ENCODE data around the gene E2F7. TPM values are rescaled to one million over a fixed set of nuclear protein-coding genes. Genes with fewer than 3 reads are reported as not detected.
"Not testable (repeated sequence)": the region's sequence is repeated elsewhere in the genome, so short reads cannot be mapped to it uniquely, and the experiment has no call there.

E2F7 gene
- total and polyA plus RNA-seq, 2 experiments from 2014 or later: 1.8 to 3.7 TPM

DNA sequence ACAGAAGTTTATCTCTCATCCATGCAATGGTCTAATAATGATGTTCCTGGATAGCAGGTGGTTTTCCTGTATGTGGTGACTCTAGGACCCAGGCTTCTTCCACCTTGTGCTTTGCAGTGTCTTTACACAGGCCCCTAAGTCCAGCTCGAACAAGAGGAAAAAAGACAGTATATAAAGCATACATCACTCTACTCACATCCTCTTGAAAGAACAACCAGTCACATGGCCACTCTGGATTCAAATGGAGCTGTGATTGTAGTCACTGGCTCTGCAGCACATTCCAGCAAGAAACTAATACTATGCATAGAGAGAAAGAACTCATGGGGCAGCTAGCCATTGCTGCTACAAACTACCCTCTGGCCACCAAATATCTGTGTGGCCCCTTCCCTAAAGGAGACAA lies 11.5 kb upstream of the E2F7 start:
- no peaks in the 10 kb centered on the region for H3K9me3 ChIP-seq (ENCODE audit: low read depth)
- H3K27ac ChIP-seq: no peak overlapping the region
- TF ChIP-seq, protein P1, sequence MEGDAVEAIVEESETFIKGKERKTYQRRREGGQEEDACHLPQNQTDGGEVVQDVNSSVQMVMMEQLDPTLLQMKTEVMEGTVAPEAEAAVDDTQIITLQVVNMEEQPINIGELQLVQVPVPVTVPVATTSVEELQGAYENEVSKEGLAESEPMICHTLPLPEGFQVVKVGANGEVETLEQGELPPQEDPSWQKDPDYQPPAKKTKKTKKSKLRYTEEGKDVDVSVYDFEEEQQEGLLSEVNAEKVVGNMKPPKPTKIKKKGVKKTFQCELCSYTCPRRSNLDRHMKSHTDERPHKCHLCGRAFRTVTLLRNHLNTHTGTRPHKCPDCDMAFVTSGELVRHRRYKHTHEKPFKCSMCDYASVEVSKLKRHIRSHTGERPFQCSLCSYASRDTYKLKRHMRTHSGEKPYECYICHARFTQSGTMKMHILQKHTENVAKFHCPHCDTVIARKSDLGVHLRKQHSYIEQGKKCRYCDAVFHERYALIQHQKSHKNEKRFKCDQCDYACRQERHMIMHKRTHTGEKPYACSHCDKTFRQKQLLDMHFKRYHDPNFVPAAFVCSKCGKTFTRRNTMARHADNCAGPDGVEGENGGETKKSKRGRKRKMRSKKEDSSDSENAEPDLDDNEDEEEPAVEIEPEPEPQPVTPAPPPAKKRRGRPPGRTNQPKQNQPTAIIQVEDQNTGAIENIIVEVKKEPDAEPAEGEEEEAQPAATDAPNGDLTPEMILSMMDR (IDR thresholded peaks at IDR 0.05; ENCODE audit: low read depth, low read length): no peak
- no peaks in the 10 kb centered on the region for H3K4me1 ChIP-seq (ENCODE audit: low read depth)
- no peak for DNase-seq (ENCODE audit: low read depth in 1 of 2, low spot score in 1 of 2)
- H3K27me3 ChIP-seq: no peaks in the 10 kb centered on the region
- H3K4me3 ChIP-seq: no peak overlapping the region
- H3K36me3 ChIP-seq: no peaks in the 10 kb centered on the region

DNA sequence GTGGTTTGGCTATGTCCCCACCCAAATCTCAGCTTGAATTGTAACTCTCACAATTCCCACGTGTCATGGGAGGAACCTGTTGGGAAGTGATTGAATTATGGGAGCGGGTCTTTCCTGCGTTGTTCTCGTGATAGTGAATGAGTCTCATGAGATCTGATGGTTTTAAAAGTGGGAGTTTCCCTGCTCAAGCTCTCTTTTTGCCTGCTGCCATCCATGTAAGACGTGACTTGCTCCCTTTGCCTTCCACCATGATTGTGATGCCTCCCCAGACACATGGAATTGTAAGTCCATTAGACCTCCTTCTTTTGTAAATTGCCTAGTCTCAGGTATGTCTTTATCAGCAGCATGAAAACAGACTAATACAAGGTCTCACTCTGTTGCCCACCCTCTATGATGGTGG lies 8.5 kb upstream of the E2F7 start:
- H3K9me3 ChIP-seq (ENCODE audit: low read depth); H3K4me3 ChIP-seq; H3K27ac ChIP-seq; H3K36me3 ChIP-seq; DNase-seq (ENCODE audit: low read depth in 1 of 2, low spot score in 1 of 2); H3K4me1 ChIP-seq (ENCODE audit: low read depth); H3K27me3 ChIP-seq: not testable (repeated sequence)

GRCh38 chr12:77072833-77073495 lies 7.6 kb upstream of the E2F7 start:
- H3K4me3 ChIP-seq: no peak overlapping the region
- H3K27me3 ChIP-seq: no peaks in the 10 kb centered on the region
- TF ChIP-seq, protein P1 (IDR thresholded peaks at IDR 0.05; ENCODE audit: low read depth, low read length): no peak
- H3K36me3 ChIP-seq: no peaks in the 10 kb centered on the region
- no peak for DNase-seq (ENCODE audit: low read depth in 1 of 2, low spot score in 1 of 2)
- H3K9me3 ChIP-seq (ENCODE audit: low read depth): no peaks in the 10 kb centered on the region
- no peak overlapping the region for H3K27ac ChIP-seq
- no peaks in the 10 kb centered on the region for H3K4me1 ChIP-seq (ENCODE audit: low read depth)

DNA sequence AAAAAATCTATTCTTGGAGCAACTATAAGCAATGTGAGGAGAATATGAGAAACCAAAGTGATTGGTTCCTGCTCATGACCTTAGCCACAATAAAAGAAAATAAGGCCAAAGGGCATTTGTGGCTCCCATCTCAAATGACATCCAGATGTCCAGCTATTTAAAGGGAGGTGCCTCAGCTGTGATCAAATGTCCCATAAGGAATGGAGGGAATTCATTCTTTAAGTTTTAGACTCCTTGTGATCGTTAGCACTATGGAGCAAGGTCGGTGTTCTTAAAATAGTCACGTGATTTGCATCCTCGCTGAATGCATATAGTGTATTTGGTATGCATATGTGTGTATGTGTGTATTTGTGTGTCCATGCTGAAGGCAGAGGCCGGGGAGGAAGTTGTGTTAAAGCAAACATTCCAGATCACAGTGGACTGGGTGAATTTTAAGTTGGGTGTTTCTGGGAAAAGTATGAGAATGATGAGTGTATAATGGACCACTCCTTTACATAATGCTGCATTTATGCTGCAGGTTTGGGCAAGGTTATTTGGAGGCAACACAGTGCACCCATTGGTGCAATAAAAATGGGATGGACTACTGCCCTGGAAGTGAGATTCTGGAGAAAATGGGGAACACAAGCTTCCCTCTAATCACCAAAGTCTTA lies 5.6 kb upstream of the E2F7 start:
- H3K27me3 ChIP-seq: no peaks in the 10 kb centered on the region
- H3K36me3 ChIP-seq: no peaks in the 10 kb centered on the region
- H3K9me3 ChIP-seq (ENCODE audit: low read depth): no peaks in the 10 kb centered on the region
- no peak overlapping the region for H3K4me3 ChIP-seq
- TF ChIP-seq, protein P1 (IDR thresholded peaks at IDR 0.05; ENCODE audit: low read depth, low read length): no peak
- H3K4me1 ChIP-seq (ENCODE audit: low read depth): no peaks in the 10 kb centered on the region
- H3K27ac ChIP-seq: no peak overlapping the region
- DNase-seq (ENCODE audit: low read depth in 1 of 2, low spot score in 1 of 2): no peak

DNA sequence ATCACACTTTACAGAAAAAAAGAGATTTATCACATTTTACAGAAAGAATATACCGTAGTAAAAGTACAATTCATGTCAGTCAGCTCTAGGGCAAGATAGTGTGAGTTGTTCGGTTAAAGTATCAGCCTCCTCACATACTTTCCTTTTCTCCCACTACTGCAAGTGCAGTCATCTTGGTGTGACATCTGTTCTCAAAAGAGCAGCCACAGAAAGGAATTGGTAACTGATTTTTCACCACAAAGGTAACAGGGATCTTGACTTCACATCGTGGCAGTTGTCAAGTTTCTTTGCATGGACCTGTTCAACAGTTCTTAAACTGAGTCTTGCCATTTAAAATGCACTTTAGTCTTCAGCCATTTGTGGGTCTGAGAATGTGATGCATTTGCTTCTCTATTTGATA lies 5.0 kb upstream of the E2F7 start:
- Histone ChIP-seq H3K4me1 (ENCODE audit: low read depth) (no peaks in the 10 kb centered on the region), H3K36me3 (no peaks in the 10 kb centered on the region), H3K27ac (no peak overlapping the region), H3K27me3 (no peaks in the 10 kb centered on the region), H3K9me3 (ENCODE audit: low read depth) (no peaks in the 10 kb centered on the region), H3K4me3 (no peak overlapping the region)
- DNase-seq (ENCODE audit: low read depth in 1 of 2, low spot score in 1 of 2): no peak
- TF ChIP-seq, protein P1 (IDR thresholded peaks at IDR 0.05; ENCODE audit: low read depth, low read length): no peak

DNA sequence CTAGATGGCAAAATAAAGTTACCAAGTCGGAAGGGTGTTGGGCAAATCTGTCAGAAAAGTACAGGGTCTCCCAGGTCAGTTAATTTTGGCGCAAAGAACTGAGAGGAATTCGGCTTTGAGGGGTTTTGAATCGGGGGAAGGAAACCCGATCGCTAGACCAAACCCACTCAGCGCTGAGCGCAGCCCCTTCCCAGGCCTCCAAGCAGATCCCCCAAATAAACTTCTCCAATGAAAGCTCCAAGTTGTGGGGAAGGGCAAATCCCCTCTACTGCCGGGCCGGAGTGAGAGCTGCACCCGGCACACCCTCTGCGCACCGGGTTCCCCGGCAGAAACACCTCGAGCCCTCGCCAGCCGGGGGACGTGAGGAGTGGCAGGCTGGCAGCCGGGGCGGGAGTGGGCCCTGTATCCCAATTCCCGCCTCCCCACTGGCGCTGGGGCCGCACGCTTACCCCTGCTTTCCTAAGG lies 441 bp downstream of the E2F7 start:
- TF ChIP-seq, protein P1 (IDR thresholded peaks at IDR 0.05; ENCODE audit: low read depth, low read length): no peak

More for the DNA sequence above, 441 bp downstream of the E2F7 start:
- Histone ChIP-seq H3K4me3 (peak overlapping the region; percentile 59), H3K4me1 (ENCODE audit: low read depth) (no peaks in the 10 kb centered on the region), H3K36me3 (no peaks in the 10 kb centered on the region), H3K27me3 (no peaks in the 10 kb centered on the region), H3K9me3 (ENCODE audit: low read depth) (no peaks in the 10 kb centered on the region), H3K27ac (peak overlapping the region; percentile 24)
- no peak for DNase-seq (ENCODE audit: low read depth in 1 of 2, low spot score in 1 of 2)

All from cardiac muscle cell (in vitro differentiated cells and primary cell).